Mammary epithelial cell (primary cell): Measurements from ENCODE around the gene KCNK10.

Experiments
- EZH2 ChIP-seq: IDR thresholded peaks from 2 replicates; pipeline ENCODE4 v1.6.1; 2012; ENCODE audit warnings: low read length, inconsistent platforms, borderline replicate concordance
- TF ChIP-seq, protein P1 (sequence below), 2 donors: IDR thresholded peaks in 1 of 2; conservative IDR thresholded peaks in 1 of 2; 2 replicates each; pipeline ENCODE4 v1.5.1; 2011 to 2012; ENCODE audit warnings: inconsistent platforms in 2 of 2, low read length in 2 of 2, mild to moderate bottlenecking in 2 of 2, control low read depth in 1 of 2, low read depth in 1 of 2; ENCODE audit not compliant: insufficient read depth in 1 of 2; ENCODE audit errors: extremely low read depth in 1 of 2

GRCh38 chr14:88191605-88192004, 131.5 kb downstream of the KCNK10 start:
- TF ChIP-seq, protein P1, sequence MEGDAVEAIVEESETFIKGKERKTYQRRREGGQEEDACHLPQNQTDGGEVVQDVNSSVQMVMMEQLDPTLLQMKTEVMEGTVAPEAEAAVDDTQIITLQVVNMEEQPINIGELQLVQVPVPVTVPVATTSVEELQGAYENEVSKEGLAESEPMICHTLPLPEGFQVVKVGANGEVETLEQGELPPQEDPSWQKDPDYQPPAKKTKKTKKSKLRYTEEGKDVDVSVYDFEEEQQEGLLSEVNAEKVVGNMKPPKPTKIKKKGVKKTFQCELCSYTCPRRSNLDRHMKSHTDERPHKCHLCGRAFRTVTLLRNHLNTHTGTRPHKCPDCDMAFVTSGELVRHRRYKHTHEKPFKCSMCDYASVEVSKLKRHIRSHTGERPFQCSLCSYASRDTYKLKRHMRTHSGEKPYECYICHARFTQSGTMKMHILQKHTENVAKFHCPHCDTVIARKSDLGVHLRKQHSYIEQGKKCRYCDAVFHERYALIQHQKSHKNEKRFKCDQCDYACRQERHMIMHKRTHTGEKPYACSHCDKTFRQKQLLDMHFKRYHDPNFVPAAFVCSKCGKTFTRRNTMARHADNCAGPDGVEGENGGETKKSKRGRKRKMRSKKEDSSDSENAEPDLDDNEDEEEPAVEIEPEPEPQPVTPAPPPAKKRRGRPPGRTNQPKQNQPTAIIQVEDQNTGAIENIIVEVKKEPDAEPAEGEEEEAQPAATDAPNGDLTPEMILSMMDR (conservative IDR thresholded peaks at IDR 0.05 in 1 of 2, IDR thresholded peaks at IDR 0.05 in 1 of 2; ENCODE audit: extremely low read depth in 1 of 2, insufficient read depth in 1 of 2, low read depth in 1 of 2, low read length in 2 of 2), result no peak
- TF ChIP-seq EZH2, result no peak
